ENCODE data around the gene CDH11. TPM values are rescaled to one million over a fixed set of nuclear protein-coding genes. Genes with fewer than 3 reads are reported as not detected.

CDH11 gene
- total RNA-seq, 1 experiment from 2014 or later = 0.64 TPM

DNA sequence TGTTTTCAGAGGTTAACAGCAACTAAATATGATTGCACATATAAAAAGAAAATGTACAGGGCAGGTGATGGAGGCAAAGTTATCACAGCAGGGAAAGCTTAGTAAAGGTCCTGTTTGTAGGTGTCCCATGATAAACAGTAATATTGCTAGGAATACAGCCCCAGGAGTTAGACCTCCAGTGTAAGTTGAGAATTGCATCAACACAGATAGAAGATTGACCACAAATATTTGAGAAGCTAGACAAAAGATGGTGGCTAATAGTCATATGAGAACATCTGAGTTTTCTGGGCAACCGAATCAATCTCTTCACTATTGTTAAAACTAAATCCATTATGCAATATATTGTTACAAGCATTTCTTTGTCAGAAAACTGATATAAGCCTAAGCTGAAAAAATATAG, 152.6 kb downstream of the CDH11 start:
- TF ChIP-seq POLR2AphosphoS5 (IDR thresholded peaks at IDR 0.05; ENCODE audit: low read depth, low read length) = no peak
- no peaks in the 10 kb centered on the region for H3K4me1 ChIP-seq (ENCODE audit: control insufficient read depth, insufficient read depth, low read length)
- no peak overlapping the region for H3K4me3 ChIP-seq (ENCODE audit: low read depth in 2 of 2, low read length in 2 of 2)
- CTCF ChIA-PET = no interaction called here
- no peak for DNase-seq (ENCODE audit: low read depth, low spot score)
- in situ Hi-C loops (cut with HindIII; ENCODE audit: low pct_unique_long_range_greater_than_20kb, low sequenced_read_pairs) = no loop called here
- ATAC-seq = no peak
- POLR2A ChIA-PET = no interaction called here
- no peaks in the 10 kb centered on the region for H3K36me3 ChIP-seq (ENCODE audit: control insufficient read depth, insufficient read depth, low read length)
- BruUV-seq (replicated peaks) = no TSS peak
- no peak overlapping the region for H3K27ac ChIP-seq (ENCODE audit: low read length)
- no peaks in the 10 kb centered on the region for H3K27me3 ChIP-seq (ENCODE audit: control insufficient read depth, insufficient read depth, low read length)
- no peaks in the 10 kb centered on the region for H3K9me3 ChIP-seq (ENCODE audit: control insufficient read depth, insufficient read depth, low read depth, low read length)
- intact Hi-C loops (cut with micrococcal nuclease; ENCODE audit: unreplicated experiment) = no loop called here

DNA sequence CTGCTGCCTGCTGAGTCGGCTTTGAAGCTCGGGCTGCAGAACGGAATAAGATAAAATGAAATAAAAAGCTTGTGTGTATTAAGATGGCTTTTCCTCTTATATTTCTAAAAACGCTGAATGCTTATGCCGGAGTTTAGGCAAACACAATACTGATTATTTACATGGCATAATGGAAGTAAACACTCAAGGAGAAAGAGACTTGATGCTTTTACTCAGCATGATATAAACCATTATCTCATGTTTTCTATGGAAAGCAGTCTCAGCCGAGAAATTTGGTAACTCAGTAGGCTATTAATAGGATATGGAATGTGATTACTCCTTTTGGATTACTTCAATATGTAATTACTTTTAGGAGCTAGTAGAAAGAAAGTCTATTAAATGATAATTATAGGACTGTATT, 153.3 kb downstream of the CDH11 start:
- Histone ChIP-seq H3K9me3 (ENCODE audit: control insufficient read depth, insufficient read depth, low read depth, low read length) (no peaks in the 10 kb centered on the region), H3K4me3 (ENCODE audit: low read depth in 2 of 2, low read length in 2 of 2) (no peak overlapping the region), H3K36me3 (ENCODE audit: control insufficient read depth, insufficient read depth, low read length) (no peaks in the 10 kb centered on the region), H3K27ac (ENCODE audit: low read length) (no peak overlapping the region), H3K4me1 (ENCODE audit: control insufficient read depth, insufficient read depth, low read length) (no peaks in the 10 kb centered on the region), H3K27me3 (ENCODE audit: control insufficient read depth, insufficient read depth, low read length) (no peaks in the 10 kb centered on the region)
- no TSS peak for BruUV-seq (replicated peaks)
- ATAC-seq (no peak), DNase-seq (ENCODE audit: low read depth, low spot score) (no peak)
- intact Hi-C loops (cut with micrococcal nuclease; ENCODE audit: unreplicated experiment) = no loop called here
- POLR2A ChIA-PET = no interaction called here
- CTCF ChIA-PET = no interaction called here
- TF ChIP-seq SIN3A (IDR thresholded peaks at IDR 0.05; ENCODE audit: borderline replicate concordance, insufficient read depth, low read depth, low read length) = no peak
- TF ChIP-seq TCF7L2 (IDR thresholded peaks at IDR 0.05; ENCODE audit: low read depth, low read length) = no peak
- TF ChIP-seq POLR2AphosphoS5 (IDR thresholded peaks at IDR 0.05; ENCODE audit: low read depth, low read length) = no peak
- TF ChIP-seq, protein P1, sequence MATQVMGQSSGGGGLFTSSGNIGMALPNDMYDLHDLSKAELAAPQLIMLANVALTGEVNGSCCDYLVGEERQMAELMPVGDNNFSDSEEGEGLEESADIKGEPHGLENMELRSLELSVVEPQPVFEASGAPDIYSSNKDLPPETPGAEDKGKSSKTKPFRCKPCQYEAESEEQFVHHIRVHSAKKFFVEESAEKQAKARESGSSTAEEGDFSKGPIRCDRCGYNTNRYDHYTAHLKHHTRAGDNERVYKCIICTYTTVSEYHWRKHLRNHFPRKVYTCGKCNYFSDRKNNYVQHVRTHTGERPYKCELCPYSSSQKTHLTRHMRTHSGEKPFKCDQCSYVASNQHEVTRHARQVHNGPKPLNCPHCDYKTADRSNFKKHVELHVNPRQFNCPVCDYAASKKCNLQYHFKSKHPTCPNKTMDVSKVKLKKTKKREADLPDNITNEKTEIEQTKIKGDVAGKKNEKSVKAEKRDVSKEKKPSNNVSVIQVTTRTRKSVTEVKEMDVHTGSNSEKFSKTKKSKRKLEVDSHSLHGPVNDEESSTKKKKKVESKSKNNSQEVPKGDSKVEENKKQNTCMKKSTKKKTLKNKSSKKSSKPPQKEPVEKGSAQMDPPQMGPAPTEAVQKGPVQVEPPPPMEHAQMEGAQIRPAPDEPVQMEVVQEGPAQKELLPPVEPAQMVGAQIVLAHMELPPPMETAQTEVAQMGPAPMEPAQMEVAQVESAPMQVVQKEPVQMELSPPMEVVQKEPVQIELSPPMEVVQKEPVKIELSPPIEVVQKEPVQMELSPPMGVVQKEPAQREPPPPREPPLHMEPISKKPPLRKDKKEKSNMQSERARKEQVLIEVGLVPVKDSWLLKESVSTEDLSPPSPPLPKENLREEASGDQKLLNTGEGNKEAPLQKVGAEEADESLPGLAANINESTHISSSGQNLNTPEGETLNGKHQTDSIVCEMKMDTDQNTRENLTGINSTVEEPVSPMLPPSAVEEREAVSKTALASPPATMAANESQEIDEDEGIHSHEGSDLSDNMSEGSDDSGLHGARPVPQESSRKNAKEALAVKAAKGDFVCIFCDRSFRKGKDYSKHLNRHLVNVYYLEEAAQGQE (IDR thresholded peaks at IDR 0.05; ENCODE audit: insufficient read depth in 1 of 2, low read depth in 2 of 2, low read length in 1 of 2) = no peak
- TF ChIP-seq, protein P2, sequence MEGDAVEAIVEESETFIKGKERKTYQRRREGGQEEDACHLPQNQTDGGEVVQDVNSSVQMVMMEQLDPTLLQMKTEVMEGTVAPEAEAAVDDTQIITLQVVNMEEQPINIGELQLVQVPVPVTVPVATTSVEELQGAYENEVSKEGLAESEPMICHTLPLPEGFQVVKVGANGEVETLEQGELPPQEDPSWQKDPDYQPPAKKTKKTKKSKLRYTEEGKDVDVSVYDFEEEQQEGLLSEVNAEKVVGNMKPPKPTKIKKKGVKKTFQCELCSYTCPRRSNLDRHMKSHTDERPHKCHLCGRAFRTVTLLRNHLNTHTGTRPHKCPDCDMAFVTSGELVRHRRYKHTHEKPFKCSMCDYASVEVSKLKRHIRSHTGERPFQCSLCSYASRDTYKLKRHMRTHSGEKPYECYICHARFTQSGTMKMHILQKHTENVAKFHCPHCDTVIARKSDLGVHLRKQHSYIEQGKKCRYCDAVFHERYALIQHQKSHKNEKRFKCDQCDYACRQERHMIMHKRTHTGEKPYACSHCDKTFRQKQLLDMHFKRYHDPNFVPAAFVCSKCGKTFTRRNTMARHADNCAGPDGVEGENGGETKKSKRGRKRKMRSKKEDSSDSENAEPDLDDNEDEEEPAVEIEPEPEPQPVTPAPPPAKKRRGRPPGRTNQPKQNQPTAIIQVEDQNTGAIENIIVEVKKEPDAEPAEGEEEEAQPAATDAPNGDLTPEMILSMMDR (IDR thresholded peaks at IDR 0.05) = no peak
- in situ Hi-C loops (cut with HindIII; ENCODE audit: low pct_unique_long_range_greater_than_20kb, low sequenced_read_pairs) = no loop called here

DNA sequence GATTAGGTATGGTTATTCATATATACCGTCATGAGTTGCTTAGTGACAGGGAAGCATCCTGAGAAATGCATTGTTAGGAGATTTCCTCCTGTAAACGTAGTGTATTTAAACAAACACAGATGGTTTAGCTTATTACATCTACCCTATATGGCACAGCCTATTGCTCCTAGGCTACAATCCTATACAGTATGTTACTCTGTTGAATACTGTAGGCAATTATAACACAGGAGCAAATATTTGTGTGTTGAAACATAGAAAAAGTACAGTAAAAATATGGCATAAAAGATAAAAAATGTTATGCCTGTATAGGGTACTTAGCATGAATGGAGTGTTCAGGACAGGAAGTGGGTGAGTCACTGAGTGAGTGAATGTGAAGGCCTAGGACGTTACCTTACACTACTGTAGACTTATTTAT, 157.7 kb downstream of the CDH11 start:
- in situ Hi-C loops (cut with HindIII; ENCODE audit: low pct_unique_long_range_greater_than_20kb, low sequenced_read_pairs) = no loop called here
- no peak for ATAC-seq
- no peak for DNase-seq (ENCODE audit: low read depth, low spot score)
- Histone ChIP-seq H3K27ac (ENCODE audit: low read length) (no peak overlapping the region), H3K36me3 (ENCODE audit: control insufficient read depth, insufficient read depth, low read length) (no peaks in the 10 kb centered on the region), H3K4me1 (ENCODE audit: control insufficient read depth, insufficient read depth, low read length) (no peaks in the 10 kb centered on the region), H3K4me3 (ENCODE audit: low read depth in 2 of 2, low read length in 2 of 2) (no peak overlapping the region), H3K27me3 (ENCODE audit: control insufficient read depth, insufficient read depth, low read length) (no peaks in the 10 kb centered on the region), H3K9me3 (ENCODE audit: control insufficient read depth, insufficient read depth, low read depth, low read length) (no peaks in the 10 kb centered on the region)
- ChIA-PET POLR2A (no interaction called here), CTCF (no interaction called here)
- intact Hi-C loops (cut with micrococcal nuclease; ENCODE audit: unreplicated experiment) = no loop called here
- TF ChIP-seq TCF7L2 (IDR thresholded peaks at IDR 0.05; ENCODE audit: low read depth, low read length) (no peak), SIN3A (IDR thresholded peaks at IDR 0.05; ENCODE audit: borderline replicate concordance, insufficient read depth, low read depth, low read length) (no peak), POLR2AphosphoS5 (IDR thresholded peaks at IDR 0.05; ENCODE audit: low read depth, low read length) (no peak)
- TF ChIP-seq, protein P1 (IDR thresholded peaks at IDR 0.05; ENCODE audit: insufficient read depth in 1 of 2, low read depth in 2 of 2, low read length in 1 of 2) = no peak
- TF ChIP-seq, protein P2 (IDR thresholded peaks at IDR 0.05) = no peak
- no TSS peak for BruUV-seq (replicated peaks)
